ENCODE results near the gene EFNA5. TPM values are rescaled to one million over a fixed set of nuclear protein-coding genes. Genes with fewer than 3 reads are reported as not detected.

Gene EFNA5
- total and polyA plus RNA-seq, 2 experiments from 2014 or later = 7.5 to 10.1 TPM

DNA sequence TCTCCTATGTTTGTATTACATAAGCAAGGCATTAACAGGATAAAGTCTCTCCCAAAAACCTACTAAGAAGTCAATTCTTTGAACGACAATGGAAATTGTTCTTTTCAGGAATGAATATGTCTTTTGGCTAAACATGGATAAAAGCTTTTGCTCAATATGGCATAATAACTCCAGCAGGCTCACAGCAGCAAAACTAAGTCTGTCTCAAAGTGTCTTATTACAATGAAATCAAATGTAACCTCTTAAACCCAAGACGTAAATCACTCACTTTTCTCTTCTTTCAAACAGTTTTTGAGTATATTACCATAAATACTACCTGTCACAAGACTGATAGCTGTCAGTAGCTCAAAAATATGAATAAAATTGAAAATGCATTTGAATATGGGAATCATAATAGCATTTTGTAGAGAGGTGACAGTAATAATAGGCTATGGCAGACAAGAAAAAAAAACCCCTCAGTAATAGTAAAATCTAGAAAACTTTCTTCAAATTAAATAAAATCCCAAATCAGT lies 41.7 kb upstream of the EFNA5 start:
- Mint-ChIP-seq H3K9me3 (peaks cover 8% of the 10 kb centered on the region; the same call in 2 of the 3 replicates), H3K4me1 (peaks cover 11% of the 10 kb centered on the region), H3K36me3 (ENCODE audit: low read depth) (peaks cover 3% of the 10 kb centered on the region; the same call in 2 of the 3 replicates), H3K27ac (no peak overlapping the region), H3K4me3 (no peak overlapping the region), H3K27me3 (ENCODE audit: insufficient read depth, low read depth, poor library complexity) (peaks cover 1% of the 10 kb centered on the region)
- no peaks in the 10 kb centered on the region for H4K20me1 ChIP-seq (replicated peaks; ENCODE audit: insufficient read depth)
- no peaks in the 10 kb centered on the region for H3K36me3 ChIP-seq (ENCODE audit: insufficient read depth)
- no peak for ATAC-seq
- no peak for DNase-seq (ENCODE audit: low spot score)
- H3K4me1 ChIP-seq (ENCODE audit: insufficient read depth) = no peaks in the 10 kb centered on the region
- no peaks in the 10 kb centered on the region for H3K9me2 ChIP-seq (ENCODE audit: insufficient read depth)
- no peaks in the 10 kb centered on the region for H3F3A ChIP-seq (replicated peaks; ENCODE audit: low read depth)
- H3K27me3 ChIP-seq (ENCODE audit: insufficient read depth) = no peaks in the 10 kb centered on the region
- H2AFZ ChIP-seq = no peak overlapping the region
- H3K4me3 ChIP-seq = no peak overlapping the region
- no peak overlapping the region for H3K27ac ChIP-seq (ENCODE audit: low read depth)
- H3K79me2 ChIP-seq (replicated peaks; ENCODE audit: insufficient read depth) = no peaks in the 10 kb centered on the region
- TF ChIP-seq POLR2AphosphoS5 (IDR thresholded peaks at IDR 0.05; ENCODE audit: low read depth) = no peak
- no peak for TF ChIP-seq ZNF331 (CRISPR knock-in tag; IDR thresholded peaks at IDR 0.05; ENCODE audit: low read depth)
- no peak for TF ChIP-seq STAT1 (IDR thresholded peaks at IDR 0.05; ENCODE audit: unreplicated experiment)
- no peak for TF ChIP-seq EZH2 (IDR thresholded peaks at IDR 0.05; ENCODE audit: low read depth, unreplicated experiment)
- no peak overlapping the region for H3K4me2 ChIP-seq

DNA sequence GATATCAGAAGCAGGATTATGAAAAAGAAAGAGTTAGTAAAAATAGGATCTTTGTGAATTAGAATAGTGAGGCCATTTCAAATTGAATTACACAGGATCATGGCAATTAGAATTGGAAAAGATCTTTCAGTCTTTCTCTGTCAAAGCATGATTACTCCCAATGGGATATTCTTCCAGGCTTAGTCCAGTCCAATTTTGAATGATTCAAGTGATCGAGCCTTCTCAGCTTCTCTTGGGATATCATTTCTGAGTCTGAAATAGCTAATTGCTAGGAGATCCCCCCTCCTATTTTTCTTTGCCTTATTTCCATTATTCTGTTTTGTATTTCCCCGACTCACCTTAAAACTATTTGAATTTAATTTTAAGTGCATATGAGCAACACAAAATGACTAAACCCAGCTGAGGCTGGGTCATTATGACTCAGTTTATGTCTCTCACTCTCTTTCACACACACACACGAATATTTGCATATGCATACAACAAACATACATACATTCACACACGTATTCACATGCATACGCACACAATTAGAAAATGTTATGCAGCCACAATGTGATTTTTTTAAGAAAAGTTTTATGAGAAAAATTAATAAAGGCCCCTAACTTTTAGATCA lies 34.8 kb upstream of the EFNA5 start:
- no peak overlapping the region for H3K27ac ChIP-seq (ENCODE audit: low read depth)
- Mint-ChIP-seq H3K36me3 (ENCODE audit: low read depth) (peaks cover 3% of the 10 kb centered on the region; the same call in 2 of the 3 replicates), H3K9me3 (peaks cover 12% of the 10 kb centered on the region; the same call in 2 of the 3 replicates), H3K27me3 (ENCODE audit: insufficient read depth, low read depth, poor library complexity) (peaks cover 1% of the 10 kb centered on the region), H3K4me1 (peaks cover 15% of the 10 kb centered on the region), H3K4me3 (no peak overlapping the region; the same call in 2 of the 3 replicates), H3K27ac (peak overlapping the region; percentile 83)
- peak overlapping the region; percentile 54; the same call in 1 of the 2 replicates for H2AFZ ChIP-seq
- H3K4me3 ChIP-seq = no peak overlapping the region
- no peaks in the 10 kb centered on the region for H3K27me3 ChIP-seq (ENCODE audit: insufficient read depth)
- peaks cover 14% of the 10 kb centered on the region for H3K4me1 ChIP-seq (ENCODE audit: insufficient read depth)
- DNase-seq (ENCODE audit: low spot score) = no peak
- ATAC-seq = no peak
- TF ChIP-seq ZNF331 (CRISPR knock-in tag; IDR thresholded peaks at IDR 0.05; ENCODE audit: low read depth) = no peak
- no peak for TF ChIP-seq JUNB (IDR thresholded peaks at IDR 0.05; ENCODE audit: unreplicated experiment)
- TF ChIP-seq CREB1 (CRISPR knock-in tag; IDR thresholded peaks at IDR 0.05; ENCODE audit: low read depth) = no peak
- no peaks in the 10 kb centered on the region for H3K79me2 ChIP-seq (replicated peaks; ENCODE audit: insufficient read depth)
- H3K36me3 ChIP-seq (ENCODE audit: insufficient read depth) = no peaks in the 10 kb centered on the region
- H3K4me2 ChIP-seq = peak overlapping the region; percentile 42
- no peaks in the 10 kb centered on the region for H3F3A ChIP-seq (replicated peaks; ENCODE audit: low read depth)
- no peaks in the 10 kb centered on the region for H4K20me1 ChIP-seq (replicated peaks; ENCODE audit: insufficient read depth)
- H3K9me2 ChIP-seq (ENCODE audit: insufficient read depth) = no peaks in the 10 kb centered on the region

GRCh38 chr5:107704681-107705401 lies 34.1 kb upstream of the EFNA5 start:
- Histone ChIP-seq H3K27me3 (ENCODE audit: insufficient read depth) (no peaks in the 10 kb centered on the region), H3K36me3 (ENCODE audit: insufficient read depth) (no peaks in the 10 kb centered on the region), H3K9me2 (ENCODE audit: insufficient read depth) (no peaks in the 10 kb centered on the region), H3K4me1 (ENCODE audit: insufficient read depth) (peaks cover 14% of the 10 kb centered on the region), H3K4me2 (peak overlapping the region; percentile 42; the same call in 1 of the 2 replicates), H3K4me3 (no peak overlapping the region), H3F3A (replicated peaks; ENCODE audit: low read depth) (no peaks in the 10 kb centered on the region), H3K79me2 (replicated peaks; ENCODE audit: insufficient read depth) (no peaks in the 10 kb centered on the region), H2AFZ (peak overlapping the region; percentile 54; the same call in 1 of the 2 replicates), H4K20me1 (replicated peaks; ENCODE audit: insufficient read depth) (no peaks in the 10 kb centered on the region), H3K27ac (ENCODE audit: low read depth) (no peak overlapping the region)
- ATAC-seq (peak; percentile 72), DNase-seq (ENCODE audit: low spot score) (no peak)
- Mint-ChIP-seq H3K4me3 (no peak overlapping the region), H3K27me3 (ENCODE audit: insufficient read depth, low read depth, poor library complexity) (peaks cover 1% of the 10 kb centered on the region), H3K27ac (peak overlapping the region; percentile 83), H3K36me3 (ENCODE audit: low read depth) (peaks cover 3% of the 10 kb centered on the region; the same call in 2 of the 3 replicates), H3K9me3 (peaks cover 9% of the 10 kb centered on the region; the same call in 1 of the 3 replicates), H3K4me1 (peaks cover 15% of the 10 kb centered on the region)
- no peak for TF ChIP-seq POLR2AphosphoS5 (IDR thresholded peaks at IDR 0.05; ENCODE audit: low read depth)
- no peak for TF ChIP-seq EZH2phosphoT487 (IDR thresholded peaks at IDR 0.05; ENCODE audit: unreplicated experiment)
- no peak for TF ChIP-seq NANOG (IDR thresholded peaks at IDR 0.05; ENCODE audit: borderline replicate concordance)
- TF ChIP-seq ZNF114 (CRISPR knock-in tag; IDR thresholded peaks at IDR 0.05) = no peak
- TF ChIP-seq REST (IDR thresholded peaks at IDR 0.05; ENCODE audit: unreplicated experiment) = no peak
